MM.1S (cell line): ENCODE data around the gene R3HDM2.

Source experiments
- DNase-seq: peaks from one replicate; pipeline ENCODE4 v3.0.0-alpha.2; 2015
- H2AFZ ChIP-seq: fragments of 300-600 bp; sonication (generic); 2 replicates; pipeline ENCODE4 v1.6.0; 2016; ENCODE audit warnings: antibody characterized with exemption, low read length
- H3F3A ChIP-seq: fragments of 300-600 bp; sonication (generic); 2 replicates; pipeline ENCODE4 v1.6.1; 2016; ENCODE audit warnings: mild to moderate bottlenecking, antibody characterized with exemption, low read length, moderate library complexity, mixed read lengths; ENCODE audit not compliant: insufficient read depth
- H3K27ac ChIP-seq: fragments of 300-600 bp; sonication (generic); 2 replicates; pipeline ENCODE4 v1.5.1; 2016; ENCODE audit warnings: mild to moderate bottlenecking, low read length
- H3K27me3 ChIP-seq: fragments of 300-600 bp; sonication (generic); replicated peaks from 2 replicates; pipeline ENCODE4 v1.6.0; 2016; ENCODE audit warnings: low read length; ENCODE audit not compliant: insufficient read depth
- H3K36me3 ChIP-seq: fragments of 300-600 bp; sonication (generic); replicated peaks from 2 replicates; pipeline ENCODE4 v1.6.1; 2016; ENCODE audit warnings: mild to moderate bottlenecking, low read length, mixed read lengths; ENCODE audit not compliant: insufficient read depth
- H3K4me1 ChIP-seq: fragments of 300-600 bp; sonication (generic); 2 replicates; pipeline ENCODE4 v1.6.1; 2016; ENCODE audit warnings: low read length, mixed read lengths
- H3K4me2 ChIP-seq: fragments of 300-600 bp; sonication (generic); 2 replicates; pipeline ENCODE4 v1.6.0; 2016; ENCODE audit warnings: low read depth, low read length
- H3K4me3 ChIP-seq: fragments of 300-600 bp; sonication (generic); 2 replicates; pipeline ENCODE4 v1.5.1; 2016; ENCODE audit warnings: low read length, mixed read lengths
- H3K79me2 ChIP-seq: fragments of 300-600 bp; sonication (generic); 2 replicates; pipeline ENCODE4 v1.6.1; 2016; ENCODE audit warnings: mixed run types, low read length, mixed read lengths
- H3K9ac ChIP-seq: fragments of 300-600 bp; sonication (generic); 2 replicates; pipeline ENCODE4 v1.6.1; 2016; ENCODE audit warnings: low read length, mixed read lengths
- H3K9me2 ChIP-seq: fragments of 300-600 bp; sonication (generic); replicated peaks from 2 replicates; pipeline ENCODE4 v1.6.1; 2016; ENCODE audit warnings: mild to moderate bottlenecking, low read length, mixed read lengths; ENCODE audit not compliant: insufficient read depth
- H3K9me3 ChIP-seq: fragments of 300-600 bp; sonication (generic); replicated peaks from 2 replicates; pipeline ENCODE4 v1.6.1; 2016; ENCODE audit warnings: mild to moderate bottlenecking, low read length, mixed read lengths; ENCODE audit not compliant: insufficient read depth
- H4K20me1 ChIP-seq: fragments of 300-600 bp; sonication (generic); 2 replicates; pipeline ENCODE4 v1.6.1; 2016; ENCODE audit warnings: mild to moderate bottlenecking, low read length, moderate library complexity, mixed read lengths; ENCODE audit not compliant: insufficient read depth
- EZH2 ChIP-seq: fragments of 300-600 bp; sonication (generic); optimal IDR thresholded peaks from 2 replicates; pipeline ENCODE3; 2017; ENCODE audit warnings: low read depth, mild to moderate bottlenecking, antibody characterized with exemption, low read length, mixed read lengths
- EZH2phosphoT487 ChIP-seq: fragments of 300-600 bp; sonication (generic); IDR thresholded peaks from 2 replicates; pipeline ENCODE4 v1.6.1; 2018; ENCODE audit warnings: antibody characterized with exemption, low read length
- TF ChIP-seq, protein P1 (sequence below): fragments of 300-600 bp; sonication (generic); IDR thresholded peaks from 2 replicates; pipeline ENCODE4 v1.5.1; 2016; ENCODE audit warnings: antibody characterized with exemption, low read length, mixed read lengths

Gene R3HDM2

DNA sequence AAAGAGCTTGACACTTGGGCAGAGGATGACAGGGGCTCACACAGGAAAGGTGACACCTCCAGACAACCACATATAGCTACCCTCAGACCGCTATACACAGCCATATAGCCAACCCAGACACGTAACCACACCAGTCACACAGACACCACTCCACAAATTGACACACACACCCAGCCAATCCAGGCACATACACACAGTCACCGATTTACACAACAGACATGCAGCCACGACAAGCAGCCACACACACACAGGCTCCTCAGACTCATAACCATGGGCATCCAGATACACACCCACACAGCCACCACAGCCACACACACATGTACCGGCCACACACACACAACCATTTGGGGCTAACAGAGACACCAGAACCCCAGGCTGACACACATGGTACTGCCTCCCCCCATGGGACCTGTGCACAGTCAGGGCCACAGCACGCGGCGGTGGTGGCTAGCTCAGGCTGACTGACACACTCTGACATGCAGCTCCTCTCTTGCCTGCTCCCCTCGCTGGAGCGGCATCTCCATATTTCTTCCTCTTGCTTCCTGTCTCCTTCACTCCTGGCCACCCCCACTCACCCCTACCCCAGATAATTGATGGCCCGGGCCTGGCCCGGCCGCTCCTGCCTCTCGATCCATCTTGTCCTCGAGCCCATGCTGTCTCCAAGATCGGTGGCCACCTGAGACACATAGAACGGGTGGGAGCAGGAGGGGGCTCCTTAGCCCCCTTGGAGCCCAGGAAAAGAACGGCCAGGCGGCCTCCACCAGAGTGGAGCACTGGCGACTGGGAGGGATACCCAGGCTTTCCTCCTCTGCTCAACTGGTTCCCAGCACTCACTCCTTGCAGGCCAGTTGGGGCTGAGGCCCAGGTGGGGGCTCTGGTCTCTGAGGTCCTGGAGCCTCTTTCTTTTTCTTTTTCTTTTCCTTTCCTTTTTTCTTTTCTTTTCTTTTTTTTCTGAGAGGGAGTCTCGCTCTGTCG lies 207.4 kb downstream of the R3HDM2 start:
- H3K79me2 ChIP-seq = no peaks in the 10 kb centered on the region
- H3K9me3 ChIP-seq = no peaks in the 10 kb centered on the region
- peaks cover 9% of the 10 kb centered on the region for H3K4me1 ChIP-seq
- no peaks in the 10 kb centered on the region for H3K36me3 ChIP-seq
- H3K9me2 ChIP-seq = no peaks in the 10 kb centered on the region
- no peaks in the 10 kb centered on the region for H3F3A ChIP-seq
- H3K4me2 ChIP-seq = no peak overlapping the region
- no peak for DNase-seq
- H3K4me3 ChIP-seq = no peak overlapping the region
- peaks cover 66% of the 10 kb centered on the region for H3K27me3 ChIP-seq
- TF ChIP-seq, protein P1, sequence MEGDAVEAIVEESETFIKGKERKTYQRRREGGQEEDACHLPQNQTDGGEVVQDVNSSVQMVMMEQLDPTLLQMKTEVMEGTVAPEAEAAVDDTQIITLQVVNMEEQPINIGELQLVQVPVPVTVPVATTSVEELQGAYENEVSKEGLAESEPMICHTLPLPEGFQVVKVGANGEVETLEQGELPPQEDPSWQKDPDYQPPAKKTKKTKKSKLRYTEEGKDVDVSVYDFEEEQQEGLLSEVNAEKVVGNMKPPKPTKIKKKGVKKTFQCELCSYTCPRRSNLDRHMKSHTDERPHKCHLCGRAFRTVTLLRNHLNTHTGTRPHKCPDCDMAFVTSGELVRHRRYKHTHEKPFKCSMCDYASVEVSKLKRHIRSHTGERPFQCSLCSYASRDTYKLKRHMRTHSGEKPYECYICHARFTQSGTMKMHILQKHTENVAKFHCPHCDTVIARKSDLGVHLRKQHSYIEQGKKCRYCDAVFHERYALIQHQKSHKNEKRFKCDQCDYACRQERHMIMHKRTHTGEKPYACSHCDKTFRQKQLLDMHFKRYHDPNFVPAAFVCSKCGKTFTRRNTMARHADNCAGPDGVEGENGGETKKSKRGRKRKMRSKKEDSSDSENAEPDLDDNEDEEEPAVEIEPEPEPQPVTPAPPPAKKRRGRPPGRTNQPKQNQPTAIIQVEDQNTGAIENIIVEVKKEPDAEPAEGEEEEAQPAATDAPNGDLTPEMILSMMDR = no peak
- TF ChIP-seq EZH2phosphoT487 (no peak), EZH2 (no peak)
- H3K9ac ChIP-seq = no peak overlapping the region
- no peak overlapping the region for H3K27ac ChIP-seq
- no peak overlapping the region for H2AFZ ChIP-seq
- no peaks in the 10 kb centered on the region for H4K20me1 ChIP-seq

DNA sequence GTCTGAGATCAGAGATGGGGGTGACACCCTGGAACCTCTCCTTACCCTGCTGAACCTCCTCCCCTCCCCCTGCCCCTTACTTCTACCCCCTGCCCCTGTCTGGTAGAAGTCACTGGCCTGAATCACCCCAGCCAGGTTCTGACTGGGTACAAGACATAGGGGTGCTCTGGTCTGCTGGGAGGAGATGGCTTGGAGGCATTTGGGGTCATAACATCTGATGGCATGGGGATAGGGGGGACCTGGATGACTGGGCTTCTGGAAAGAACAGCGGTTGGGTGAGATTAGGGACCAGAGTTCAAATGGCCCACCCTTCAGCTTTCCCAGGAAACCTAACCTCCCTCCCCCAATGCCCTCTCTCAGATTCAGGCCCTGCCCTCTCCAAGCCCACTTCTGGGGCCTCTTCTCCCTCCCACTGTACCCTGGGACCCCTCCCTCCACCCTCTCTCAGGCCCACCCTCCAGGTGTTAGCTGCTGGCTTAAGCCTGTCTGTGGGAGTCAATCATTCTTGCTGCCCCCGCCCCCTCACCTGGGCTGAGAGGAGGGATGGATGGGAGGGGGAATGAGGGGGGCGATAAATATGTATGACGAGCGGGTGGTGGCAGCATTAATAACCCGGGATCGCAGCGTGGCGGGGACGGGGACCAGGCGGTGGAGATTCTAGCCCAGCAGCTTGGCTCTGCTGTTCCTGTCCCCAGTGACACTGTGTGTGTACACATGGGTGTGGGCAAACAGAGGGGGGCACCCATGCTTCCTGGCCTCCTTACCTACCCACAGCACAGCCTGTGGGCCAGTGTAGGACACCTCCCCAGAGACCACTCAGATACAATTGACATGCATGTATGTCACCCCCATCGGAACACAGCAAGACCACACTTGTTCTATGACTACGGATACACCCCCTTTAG lies 208.3 kb downstream of the R3HDM2 start:
- Histone ChIP-seq H3K4me3 (no peak overlapping the region), H3K9ac (no peak overlapping the region), H3K4me1 (peaks cover 9% of the 10 kb centered on the region), H4K20me1 (no peaks in the 10 kb centered on the region), H3K9me2 (no peaks in the 10 kb centered on the region), H3K4me2 (no peak overlapping the region), H3F3A (no peaks in the 10 kb centered on the region), H2AFZ (no peak overlapping the region), H3K36me3 (no peaks in the 10 kb centered on the region), H3K9me3 (no peaks in the 10 kb centered on the region), H3K27me3 (peaks cover 76% of the 10 kb centered on the region), H3K79me2 (no peaks in the 10 kb centered on the region), H3K27ac (no peak overlapping the region)
- DNase-seq = no peak
- TF ChIP-seq EZH2 (no peak), EZH2phosphoT487 (no peak)
- TF ChIP-seq, protein P1 = no peak

DNA sequence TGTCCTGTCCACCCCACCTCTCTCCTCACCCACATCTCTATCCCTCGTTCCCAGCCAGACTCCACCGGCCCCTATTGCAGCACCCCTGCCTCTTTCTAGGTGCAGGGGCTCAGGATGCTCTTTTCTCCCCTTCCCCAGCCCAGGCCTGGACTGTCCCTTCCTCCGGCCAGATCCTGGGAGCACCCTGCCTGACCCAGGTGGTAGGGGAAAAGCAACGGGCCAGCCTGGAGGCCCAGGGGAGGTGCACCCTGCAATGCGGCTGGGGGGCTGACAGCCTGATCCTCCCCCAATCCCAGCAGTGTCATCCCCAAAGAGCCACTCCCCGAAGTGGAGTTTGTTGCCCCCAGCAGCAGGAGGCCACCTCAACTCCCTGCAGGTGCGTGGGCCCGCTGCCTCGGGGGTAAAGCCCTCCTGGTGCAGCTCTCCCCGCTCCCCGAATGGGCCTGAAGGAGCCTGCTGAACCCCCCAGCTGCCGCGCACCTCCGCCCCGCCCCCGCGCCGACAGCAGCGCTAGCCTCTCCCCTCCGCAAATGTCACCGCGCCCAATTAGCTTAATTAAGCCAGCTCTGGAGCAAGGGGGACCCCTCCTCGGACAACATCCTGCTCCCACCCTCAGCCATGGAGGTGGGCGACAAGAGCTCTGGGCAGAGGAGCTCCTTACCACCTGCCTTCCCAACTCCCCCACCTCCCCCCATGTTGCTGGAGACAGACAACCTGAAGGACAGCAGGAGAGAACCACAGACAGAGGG lies 209.5 kb downstream of the R3HDM2 start:
- no peak for DNase-seq

More for the DNA sequence above, 209.5 kb downstream of the R3HDM2 start:
- Histone ChIP-seq H3K9me3 (no peaks in the 10 kb centered on the region), H3K4me1 (peaks cover 9% of the 10 kb centered on the region), H3F3A (no peaks in the 10 kb centered on the region), H4K20me1 (no peaks in the 10 kb centered on the region), H3K4me3 (no peak overlapping the region), H3K9me2 (no peaks in the 10 kb centered on the region), H3K27me3 (peaks cover 85% of the 10 kb centered on the region), H3K4me2 (no peak overlapping the region), H2AFZ (no peak overlapping the region), H3K27ac (no peak overlapping the region), H3K36me3 (no peaks in the 10 kb centered on the region), H3K9ac (no peak overlapping the region), H3K79me2 (no peaks in the 10 kb centered on the region)
- no peak for TF ChIP-seq EZH2phosphoT487
- TF ChIP-seq, protein P1 = no peak
- TF ChIP-seq EZH2 = no peak
